HepG2 (cell line): ENCODE results near the gene MAPK8IP3. TPM values are rescaled to one million over a fixed set of nuclear protein-coding genes. Genes with fewer than 3 reads are reported as not detected.
A peak's percentile ranks its signal among the peaks of the same experiment; 100 is the strongest.

Experiments used
- ADNP ChIP-seq: sonication (generic); formaldehyde crosslinking; IDR thresholded peaks from 2 replicates; pipeline ENCODE4 v1.4.0; 2020; ENCODE audit warnings: missing genetic modification reagents
- ARID5B ChIP-seq: IDR thresholded peaks from 2 replicates; pipeline ENCODE4 v1.4.0; 2020; ENCODE audit warnings: mild to moderate bottlenecking, missing genetic modification reagents
- DBP ChIP-seq: sonication (generic); formaldehyde crosslinking; IDR thresholded peaks from 2 replicates; pipeline ENCODE4 v1.4.0; 2020; ENCODE audit warnings: missing genetic modification reagents; ENCODE audit errors: not compliant biosample characterization
- EEA1 ChIP-seq: sonication (generic); formaldehyde crosslinking; IDR thresholded peaks from 2 replicates; pipeline ENCODE4 v1.5.1; 2020; ENCODE audit warnings: mild to moderate bottlenecking, missing genetic modification reagents, borderline replicate concordance
- ETV6 ChIP-seq: sonication (generic); formaldehyde crosslinking; conservative IDR thresholded peaks from 2 replicates; pipeline ENCODE4 v1.4.0; 2020; ENCODE audit warnings: missing genetic modification reagents
- GPBP1L1 ChIP-seq: sonication (generic); formaldehyde crosslinking; IDR thresholded peaks from 2 replicates; pipeline ENCODE4 v1.5.0; 2020; ENCODE audit warnings: mild to moderate bottlenecking, missing genetic modification reagents
- HOXA5 ChIP-seq: sonication (generic); formaldehyde crosslinking; IDR thresholded peaks from 2 replicates; pipeline ENCODE4 v1.4.0; 2020; ENCODE audit warnings: missing genetic modification reagents
- HOXA9 ChIP-seq: sonication (generic); formaldehyde crosslinking; IDR thresholded peaks from 2 replicates; pipeline ENCODE4 v1.8.1; 2022; ENCODE audit warnings: missing genetic modification reagents, mild to moderate bottlenecking, moderate library complexity, borderline replicate concordance
- KAT7 ChIP-seq: IDR thresholded peaks from 2 replicates; pipeline ENCODE4 v1.6.1; 2018; ENCODE audit warnings: borderline replicate concordance, missing compliant biosample characterization
- KDM2A ChIP-seq: sonication (generic); formaldehyde crosslinking; IDR thresholded peaks from 2 replicates; pipeline ENCODE4 v1.4.0; 2020; ENCODE audit warnings: low read depth, missing genetic modification reagents, borderline replicate concordance
- NFE2L1 ChIP-seq: sonication (generic); formaldehyde crosslinking; IDR thresholded peaks from 2 replicates; pipeline ENCODE4 v1.4.0; 2020; ENCODE audit warnings: missing genetic modification reagents, mild to moderate bottlenecking, borderline replicate concordance
- RBM39 ChIP-seq: fragments of 200-400 bp; formaldehyde crosslinking; IDR thresholded peaks from one replicate; pipeline ENCODE4 v1.6.1; 2018; ENCODE audit warnings: antibody characterized with exemption, mild to moderate bottlenecking, low read depth, low read length; ENCODE audit not compliant: poor library complexity, severe bottlenecking
- TEAD2 ChIP-seq: sonication (generic); formaldehyde crosslinking; IDR thresholded peaks from 2 replicates; pipeline ENCODE4 v1.9.0; 2021; ENCODE audit warnings: missing genetic modification reagents
- TOPORS ChIP-seq: sonication (generic); formaldehyde crosslinking; IDR thresholded peaks from 2 replicates; pipeline ENCODE4 v1.8.0; 2023; ENCODE audit warnings: mild to moderate bottlenecking, missing genetic modification reagents
- ZBTB43 ChIP-seq: sonication (generic); formaldehyde crosslinking; conservative IDR thresholded peaks from 2 replicates; pipeline ENCODE4 v1.4.0; 2020; ENCODE audit warnings: missing genetic modification reagents
- ZFAT ChIP-seq: sonication (generic); formaldehyde crosslinking; conservative IDR thresholded peaks from 2 replicates; pipeline ENCODE4 v1.8.1; 2023; ENCODE audit warnings: missing genetic modification reagents, inconsistent platforms
- ZNF234 ChIP-seq: sonication (generic); formaldehyde crosslinking; conservative IDR thresholded peaks from 2 replicates; pipeline ENCODE4 v1.5.1; 2020; ENCODE audit warnings: mild to moderate bottlenecking, missing genetic modification reagents
- ZNF607 ChIP-seq: sonication (generic); formaldehyde crosslinking; IDR thresholded peaks from 2 replicates; pipeline ENCODE4 v1.5.1; 2020; ENCODE audit warnings: missing genetic modification reagents, mild to moderate bottlenecking, borderline replicate concordance
- ZNF713 ChIP-seq: sonication (generic); formaldehyde crosslinking; IDR thresholded peaks from 2 replicates; pipeline ENCODE4 v1.4.0; 2020; ENCODE audit warnings: mild to moderate bottlenecking, missing genetic modification reagents
- ZNF770 ChIP-seq: sonication (generic); formaldehyde crosslinking; IDR thresholded peaks from 2 replicates; pipeline ENCODE4 v1.5.0; 2020; ENCODE audit warnings: mild to moderate bottlenecking, missing genetic modification reagents
- polyA plus RNA-seq, 8 experiments: library from polyadenylated mRNA; depleted of rRNA in 3 of 8; stranded (reverse) in 7 of 8; unstranded in 1 of 8; fragments of >200 nt; fragmentation: Illumina TruSeq in 4 of 8; extraction: Trizol in 4 of 8; gene quantifications; 2 replicates each; pipeline versions ENCODE4 v1.2.1 to v1.2.3, GENCODE V29; 2011 to 2016; ENCODE audit warnings: low read depth in 4 of 8, missing spikeins in 1 of 8, mixed read lengths in 1 of 8; ENCODE audit not compliant: insufficient read depth in 1 of 8
- total RNA-seq, 5 experiments: library from RNA; depleted of rRNA; stranded (reverse); fragments of >200 nt; fragmentation: Illumina TruSeq; extraction: Trizol; gene quantifications; 2 replicates each; pipeline ENCODE4 v1.2.3, GENCODE V29; 2016; ENCODE audit warnings: low read depth in 1 of 5

MAPK8IP3 gene
- total and polyA plus RNA-seq, 2 of the 13 experiments (the other 11 are each of a cell fraction or from before 2014, with no cell fraction given) = 25.1 to 41.7 TPM

- TF ChIP-seq ZNF770 (0 out of 2 replicates have a peak, but pooled peaks have one; percentile 2), ADNP (CRISPR knock-in tag) (no peak), ARID5B (CRISPR knock-in tag) (no peak), ZFAT (CRISPR knock-in tag) (no peak), TEAD2 (CRISPR knock-in tag) (no peak), RBM39 (peak; percentile 45), DBP (CRISPR knock-in tag) (no peak), HOXA9 (CRISPR knock-in tag) (no peak), EEA1 (CRISPR knock-in tag) (peak; percentile 52; the same call in 1 of the 2 replicates), ZNF607 (peak; percentile 14; the same call in 1 of the 2 replicates), ZNF234 (CRISPR knock-in tag) (0 out of 2 replicates have a peak, but pooled peaks have one; percentile 53), TOPORS (CRISPR knock-in tag) (no peak), ZBTB43 (CRISPR knock-in tag) (no peak; the same call in 1 of the 2 replicates), HOXA5 (CRISPR knock-in tag) (no peak), KDM2A (CRISPR knock-in tag) (no peak), NFE2L1 (CRISPR knock-in tag) (peak; percentile 60; the same call in 1 of the 2 replicates), GPBP1L1 (CRISPR knock-in tag) (no peak), KAT7 (CRISPR knock-in tag) (no peak), ZNF713 (CRISPR knock-in tag) (no peak), ETV6 (CRISPR knock-in tag) (no peak)
Measured at GRCh38 chr16:1772362-1772907, 66.4 kb downstream of the MAPK8IP3 start, which contains the start of gene EME2 (continued).
